ENCODE data around the gene NAA40.

DNA sequence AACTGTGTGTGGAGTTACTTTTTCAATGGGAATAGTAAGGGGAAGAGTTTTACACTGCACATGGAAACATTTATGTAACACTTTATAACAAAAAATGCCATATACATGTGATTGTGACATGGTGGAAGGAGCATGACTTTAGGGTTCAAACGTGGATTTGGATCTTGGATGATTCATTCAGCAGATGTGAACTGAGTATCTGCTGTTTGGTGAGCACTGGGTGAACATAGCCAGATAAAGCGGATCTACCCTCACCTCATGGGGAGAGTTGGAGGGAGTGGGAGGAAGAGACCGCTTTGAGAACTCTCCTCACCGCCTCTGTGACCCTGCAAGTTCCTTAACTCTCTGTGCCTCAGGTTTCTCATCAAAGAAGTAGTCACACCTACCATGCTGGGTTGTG is 3.1 kb downstream of the NAA40 start:
- TF ChIP-seq, protein P1, sequence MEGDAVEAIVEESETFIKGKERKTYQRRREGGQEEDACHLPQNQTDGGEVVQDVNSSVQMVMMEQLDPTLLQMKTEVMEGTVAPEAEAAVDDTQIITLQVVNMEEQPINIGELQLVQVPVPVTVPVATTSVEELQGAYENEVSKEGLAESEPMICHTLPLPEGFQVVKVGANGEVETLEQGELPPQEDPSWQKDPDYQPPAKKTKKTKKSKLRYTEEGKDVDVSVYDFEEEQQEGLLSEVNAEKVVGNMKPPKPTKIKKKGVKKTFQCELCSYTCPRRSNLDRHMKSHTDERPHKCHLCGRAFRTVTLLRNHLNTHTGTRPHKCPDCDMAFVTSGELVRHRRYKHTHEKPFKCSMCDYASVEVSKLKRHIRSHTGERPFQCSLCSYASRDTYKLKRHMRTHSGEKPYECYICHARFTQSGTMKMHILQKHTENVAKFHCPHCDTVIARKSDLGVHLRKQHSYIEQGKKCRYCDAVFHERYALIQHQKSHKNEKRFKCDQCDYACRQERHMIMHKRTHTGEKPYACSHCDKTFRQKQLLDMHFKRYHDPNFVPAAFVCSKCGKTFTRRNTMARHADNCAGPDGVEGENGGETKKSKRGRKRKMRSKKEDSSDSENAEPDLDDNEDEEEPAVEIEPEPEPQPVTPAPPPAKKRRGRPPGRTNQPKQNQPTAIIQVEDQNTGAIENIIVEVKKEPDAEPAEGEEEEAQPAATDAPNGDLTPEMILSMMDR (IDR thresholded peaks at IDR 0.05; ENCODE audit: poor library complexity, severe bottlenecking), result no peak
- TF ChIP-seq EZH2 (IDR thresholded peaks at IDR 0.05; ENCODE audit: borderline replicate concordance, insufficient read depth, low read length, poor library complexity, severe bottlenecking) (no peak), TAF1 (IDR thresholded peaks at IDR 0.05; ENCODE audit: low read depth) (no peak), POLR2AphosphoS5 (IDR thresholded peaks at IDR 0.05) (no peak), EP300 (conservative IDR thresholded peaks at IDR 0.05; ENCODE audit: poor library complexity, severe bottlenecking) (no peak), SMC3 (conservative IDR thresholded peaks at IDR 0.05; ENCODE audit: poor library complexity) (no peak), RAD21 (conservative IDR thresholded peaks at IDR 0.05) (no peak), MXI1 (conservative IDR thresholded peaks at IDR 0.05; ENCODE audit: poor library complexity, severe bottlenecking) (no peak)
- TF ChIP-seq, protein P2, sequence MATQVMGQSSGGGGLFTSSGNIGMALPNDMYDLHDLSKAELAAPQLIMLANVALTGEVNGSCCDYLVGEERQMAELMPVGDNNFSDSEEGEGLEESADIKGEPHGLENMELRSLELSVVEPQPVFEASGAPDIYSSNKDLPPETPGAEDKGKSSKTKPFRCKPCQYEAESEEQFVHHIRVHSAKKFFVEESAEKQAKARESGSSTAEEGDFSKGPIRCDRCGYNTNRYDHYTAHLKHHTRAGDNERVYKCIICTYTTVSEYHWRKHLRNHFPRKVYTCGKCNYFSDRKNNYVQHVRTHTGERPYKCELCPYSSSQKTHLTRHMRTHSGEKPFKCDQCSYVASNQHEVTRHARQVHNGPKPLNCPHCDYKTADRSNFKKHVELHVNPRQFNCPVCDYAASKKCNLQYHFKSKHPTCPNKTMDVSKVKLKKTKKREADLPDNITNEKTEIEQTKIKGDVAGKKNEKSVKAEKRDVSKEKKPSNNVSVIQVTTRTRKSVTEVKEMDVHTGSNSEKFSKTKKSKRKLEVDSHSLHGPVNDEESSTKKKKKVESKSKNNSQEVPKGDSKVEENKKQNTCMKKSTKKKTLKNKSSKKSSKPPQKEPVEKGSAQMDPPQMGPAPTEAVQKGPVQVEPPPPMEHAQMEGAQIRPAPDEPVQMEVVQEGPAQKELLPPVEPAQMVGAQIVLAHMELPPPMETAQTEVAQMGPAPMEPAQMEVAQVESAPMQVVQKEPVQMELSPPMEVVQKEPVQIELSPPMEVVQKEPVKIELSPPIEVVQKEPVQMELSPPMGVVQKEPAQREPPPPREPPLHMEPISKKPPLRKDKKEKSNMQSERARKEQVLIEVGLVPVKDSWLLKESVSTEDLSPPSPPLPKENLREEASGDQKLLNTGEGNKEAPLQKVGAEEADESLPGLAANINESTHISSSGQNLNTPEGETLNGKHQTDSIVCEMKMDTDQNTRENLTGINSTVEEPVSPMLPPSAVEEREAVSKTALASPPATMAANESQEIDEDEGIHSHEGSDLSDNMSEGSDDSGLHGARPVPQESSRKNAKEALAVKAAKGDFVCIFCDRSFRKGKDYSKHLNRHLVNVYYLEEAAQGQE (IDR thresholded peaks at IDR 0.05; ENCODE audit: borderline replicate concordance), result no peak
